GM19328 (cell line): ENCODE measurements around the gene INS.
"Not testable (repeated sequence)": the region's sequence is repeated elsewhere in the genome, so short reads cannot be mapped to it uniquely, and the experiment has no call there.

Experiments used
- ATAC-seq: cut with Tn5 transposase; IDR thresholded peaks from one replicate; pipeline ENCODE4 v1.9.1; 2021; ENCODE audit warnings: mild to moderate bottlenecking, moderate library complexity; ENCODE audit not compliant: unreplicated experiment

INS gene

GRCh38 chr11:2182692-2183474 lies 21.9 kb upstream of the INS start:
- ATAC-seq, result no peak

GRCh38 chr11:2182075-2182474 lies 21.1 kb upstream of the INS start:
- ATAC-seq, result no peak

- ATAC-seq, result no peak
These were observed 19.9 kb upstream of the INS start for GRCh38 chr11:2180789-2181370.

- no peak for ATAC-seq
These were observed 19.3 kb upstream of the INS start for GRCh38 chr11:2180347-2180746.

- ATAC-seq, result no peak
These were observed 18.5 kb upstream of the INS start for GRCh38 chr11:2179516-2179915.

- ATAC-seq, result no peak
These were observed 18.0 kb upstream of the INS start for GRCh38 chr11:2178906-2179494.

GRCh38 chr11:2178055-2178773 lies 17.2 kb upstream of the INS start:
- ATAC-seq, result not testable (repeated sequence)

GRCh38 chr11:2177076-2177475 lies 16.1 kb upstream of the INS start:
- no peak for ATAC-seq

- ATAC-seq, result no peak
These were observed 15.4 kb upstream of the INS start for GRCh38 chr11:2176389-2176900.

GRCh38 chr11:2175659-2176058 lies 14.7 kb upstream of the INS start:
- no peak for ATAC-seq

- ATAC-seq, result no peak
These were observed 13.4 kb upstream of the INS start for GRCh38 chr11:2174361-2174760.

- ATAC-seq, result no peak
These were observed 12.8 kb upstream of the INS start for GRCh38 chr11:2173761-2174160.

GRCh38 chr11:2173150-2173693 lies 12.2 kb upstream of the INS start:
- no peak for ATAC-seq

GRCh38 chr11:2172676-2173075 lies 11.7 kb upstream of the INS start:
- ATAC-seq, result no peak

- ATAC-seq, result no peak
These were observed 10.6 kb upstream of the INS start, which contains the start of gene TH for GRCh38 chr11:2171591-2172003. Gene TH (minus strand): TSS chr11:2171815. CDS start chr11:2171786, 29 bp downstream.

- ATAC-seq, result no peak
These were observed 8.9 kb upstream of the INS start for GRCh38 chr11:2169626-2170570.

- no peak for ATAC-seq
These were observed 8.0 kb upstream of the INS start for GRCh38 chr11:2169005-2169378.

GRCh38 chr11:2168286-2169004 lies 7.4 kb upstream of the INS start:
- no peak for ATAC-seq
